ENCODE data around the gene SEMA5B.

Gene SEMA5B

GRCh38 chr3:122977746-122978466 is 49.7 kb downstream of the SEMA5B start:
- no peak for DNase-seq (ENCODE audit: low read depth in 1 of 2, low spot score in 1 of 2)
- H3K4me3 ChIP-seq (replicated peaks; ENCODE audit: insufficient read depth, low read length) = no peak overlapping the region
- H3K27me3 ChIP-seq (ENCODE audit: insufficient read depth, poor library complexity, severe bottlenecking) = no peaks in the 10 kb centered on the region
- no peak overlapping the region for H3K27ac ChIP-seq (replicated peaks)
- TF ChIP-seq CTCF (IDR thresholded peaks at IDR 0.05; ENCODE audit: insufficient read depth, low read length) (no peak), REST (IDR thresholded peaks at IDR 0.05; ENCODE audit: insufficient replicate concordance, low read depth) (no peak), GABPA (IDR thresholded peaks at IDR 0.05; ENCODE audit: low read depth) (no peak), POLR2AphosphoS5 (IDR thresholded peaks at IDR 0.05; ENCODE audit: low read depth) (no peak), SPI1 (IDR thresholded peaks at IDR 0.05; ENCODE audit: borderline replicate concordance, low read depth) (no peak)

GRCh38 chr3:122975924-122976293 is 51.7 kb downstream of the SEMA5B start:
- peak in 1 of 2 experiments; percentile 40 for DNase-seq (ENCODE audit: low read depth in 1 of 2, low spot score in 1 of 2)
- no peaks in the 10 kb centered on the region for H3K27me3 ChIP-seq (ENCODE audit: insufficient read depth, poor library complexity, severe bottlenecking)
- H3K27ac ChIP-seq (replicated peaks) = no peak overlapping the region
- TF ChIP-seq CTCF (IDR thresholded peaks at IDR 0.05; ENCODE audit: insufficient read depth, low read length) = no peak
- no peak for TF ChIP-seq POLR2AphosphoS5 (IDR thresholded peaks at IDR 0.05; ENCODE audit: low read depth)
- TF ChIP-seq SPI1 (IDR thresholded peaks at IDR 0.05; ENCODE audit: borderline replicate concordance, low read depth) = peak; percentile 78
- no peak for TF ChIP-seq REST (IDR thresholded peaks at IDR 0.05; ENCODE audit: insufficient replicate concordance, low read depth)
- TF ChIP-seq GABPA (IDR thresholded peaks at IDR 0.05; ENCODE audit: low read depth) = no peak
- H3K4me3 ChIP-seq (replicated peaks; ENCODE audit: insufficient read depth, low read length) = no peak overlapping the region

- peak; percentile 10 to 62 for DNase-seq (ENCODE audit: low read depth in 1 of 2, low spot score in 1 of 2)
- H3K4me3 ChIP-seq (replicated peaks; ENCODE audit: insufficient read depth, low read length) = no peak overlapping the region
- H3K27ac ChIP-seq (replicated peaks) = no peak overlapping the region
- TF ChIP-seq SPI1 (IDR thresholded peaks at IDR 0.05; ENCODE audit: borderline replicate concordance, low read depth) = no peak
- TF ChIP-seq REST (IDR thresholded peaks at IDR 0.05; ENCODE audit: insufficient replicate concordance, low read depth) = no peak
- TF ChIP-seq CTCF (IDR thresholded peaks at IDR 0.05; ENCODE audit: insufficient read depth, low read length) = no peak
- TF ChIP-seq GABPA (IDR thresholded peaks at IDR 0.05; ENCODE audit: low read depth) = no peak
- TF ChIP-seq POLR2AphosphoS5 (IDR thresholded peaks at IDR 0.05; ENCODE audit: low read depth) = no peak
- no peaks in the 10 kb centered on the region for H3K27me3 ChIP-seq (ENCODE audit: insufficient read depth, poor library complexity, severe bottlenecking)
Measured at GRCh38 chr3:122975163-122975923, 52.2 kb downstream of the SEMA5B start.

All from HL-60 (cell line).